Endothelial cell (in vitro differentiated cells): ENCODE measurements around the gene FADS1. TPM values are rescaled to one million over a fixed set of nuclear protein-coding genes. Genes with fewer than 3 reads are reported as not detected.

Experiments
- DNase-seq: peaks from one replicate; pipeline ENCODE4 v3.0.0; 2021; ENCODE audit warnings: low spot score
- H3K27ac Mint-ChIP-seq: one replicate; pipeline ENCODE4 v1.8.0; 2021; ENCODE audit warnings: mixed read lengths, inconsistent platforms; ENCODE audit not compliant: unreplicated experiment
- H3K27me3 Mint-ChIP-seq: one replicate; pipeline ENCODE4 v1.8.0; 2021; ENCODE audit warnings: mild to moderate bottlenecking, moderate library complexity, mixed read lengths, inconsistent platforms; ENCODE audit not compliant: unreplicated experiment
- H3K36me3 Mint-ChIP-seq: one replicate; pipeline ENCODE4 v1.8.0; 2021; ENCODE audit warnings: mild to moderate bottlenecking, low read depth, mixed read lengths, inconsistent platforms; ENCODE audit not compliant: unreplicated experiment
- H3K4me1 Mint-ChIP-seq: one replicate; pipeline ENCODE4 v1.8.0; 2021; ENCODE audit warnings: mild to moderate bottlenecking, mixed read lengths, inconsistent platforms; ENCODE audit not compliant: unreplicated experiment
- H3K4me3 Mint-ChIP-seq: one replicate; pipeline ENCODE4 v1.8.0; 2021; ENCODE audit warnings: mild to moderate bottlenecking, mixed read lengths, inconsistent platforms; ENCODE audit not compliant: unreplicated experiment
- H3K9me3 Mint-ChIP-seq: one replicate; pipeline ENCODE4 v1.8.0; 2021; ENCODE audit warnings: mixed read lengths, inconsistent platforms; ENCODE audit not compliant: unreplicated experiment
- CTCF ChIP-seq: fragments of 200-600 bp; sonication (generic); IDR thresholded peaks from one replicate; pipeline ENCODE4 v1.5.0; 2021; ENCODE audit warnings: antibody characterized with exemption; ENCODE audit not compliant: unreplicated experiment
- total RNA-seq: library from RNA; stranded (reverse); fragmentation: NEBNext Ultra II Directional; extraction: Animal tissue kit (Norgen Biotek cat#: 25700); gene quantifications from one replicate; pipeline ENCODE4 v1.2.1, GENCODE V29; 2021; ENCODE audit not compliant: unreplicated experiment

FADS1 gene
- total RNA-seq, 1 donor from 2014 or later, result 102 TPM

- Mint-ChIP-seq H3K36me3 (no peaks in the 10 kb centered on the region), H3K27me3 (peaks cover 15% of the 10 kb centered on the region), H3K4me3 (no peak overlapping the region), H3K4me1 (peaks cover 6% of the 10 kb centered on the region), H3K27ac (no peak overlapping the region), H3K9me3 (no peaks in the 10 kb centered on the region)
- TF ChIP-seq CTCF, result no peak
- DNase-seq, result no peak
These were observed 46.7 kb downstream of the FADS1 start for GRCh38 chr11:61769946-61770683.

GRCh38 chr11:61769169-61769920 is 47.5 kb downstream of the FADS1 start:
- DNase-seq, result no peak
- H3K9me3 Mint-ChIP-seq, result no peaks in the 10 kb centered on the region
- no peaks in the 10 kb centered on the region for H3K36me3 Mint-ChIP-seq
- H3K27me3 Mint-ChIP-seq, result peaks cover 12% of the 10 kb centered on the region
- peak; percentile 37 for TF ChIP-seq CTCF
- H3K4me3 Mint-ChIP-seq, result no peak overlapping the region
- peaks cover 6% of the 10 kb centered on the region for H3K4me1 Mint-ChIP-seq
- no peak overlapping the region for H3K27ac Mint-ChIP-seq

GRCh38 chr11:61768376-61769076 is 48.3 kb downstream of the FADS1 start:
- no peak for DNase-seq
- H3K9me3 Mint-ChIP-seq, result no peaks in the 10 kb centered on the region
- no peak for TF ChIP-seq CTCF
- H3K27ac Mint-ChIP-seq, result no peak overlapping the region
- H3K36me3 Mint-ChIP-seq, result no peaks in the 10 kb centered on the region
- peaks cover 6% of the 10 kb centered on the region for H3K4me1 Mint-ChIP-seq
- H3K27me3 Mint-ChIP-seq, result peaks cover 10% of the 10 kb centered on the region
- H3K4me3 Mint-ChIP-seq, result no peak overlapping the region

GRCh38 chr11:61766353-61766841 is 50.4 kb downstream of the FADS1 start:
- Mint-ChIP-seq H3K4me1 (peaks cover 3% of the 10 kb centered on the region), H3K36me3 (no peaks in the 10 kb centered on the region), H3K27ac (no peak overlapping the region), H3K4me3 (no peak overlapping the region), H3K9me3 (no peaks in the 10 kb centered on the region), H3K27me3 (peaks cover 17% of the 10 kb centered on the region)
- no peak for DNase-seq
- no peak for TF ChIP-seq CTCF
